Measurements from ENCODE around the gene DIAPH3. TPM values are rescaled to one million over a fixed set of nuclear protein-coding genes. Genes with fewer than 3 reads are reported as not detected.

The DIAPH3 gene
- total RNA-seq, 1 donor from 2014 or later = 24.1 TPM

- TF ChIP-seq CTCF (IDR thresholded peaks at IDR 0.05) = no peak
- Mint-ChIP-seq H3K36me3 (ENCODE audit: low read depth) (peaks cover 5% of the 10 kb centered on the region), H3K4me3 (ENCODE audit: unreplicated experiment) (no peak overlapping the region), H3K9me3 (ENCODE audit: low read depth) (no peaks in the 10 kb centered on the region), H3K4me1 (ENCODE audit: low read depth) (peaks cover 4% of the 10 kb centered on the region), H3K27me3 (ENCODE audit: low read depth) (no peaks in the 10 kb centered on the region), H3K27ac (ENCODE audit: unreplicated experiment) (no peak overlapping the region)
- DNase-seq (ENCODE audit: low spot score) = no peak
Observed at GRCh38 chr13:59963383-59963782, 200.3 kb downstream of the DIAPH3 start.

- Mint-ChIP-seq H3K4me1 (ENCODE audit: low read depth) (peaks cover 4% of the 10 kb centered on the region), H3K27me3 (ENCODE audit: low read depth) (no peaks in the 10 kb centered on the region), H3K36me3 (ENCODE audit: low read depth) (peaks cover 2% of the 10 kb centered on the region), H3K4me3 (ENCODE audit: unreplicated experiment) (no peak overlapping the region), H3K9me3 (ENCODE audit: low read depth) (no peaks in the 10 kb centered on the region), H3K27ac (ENCODE audit: unreplicated experiment) (no peak overlapping the region)
- no peak for TF ChIP-seq CTCF (IDR thresholded peaks at IDR 0.05)
- DNase-seq (ENCODE audit: low spot score) = no peak
Observed at GRCh38 chr13:59962343-59962742, 201.4 kb downstream of the DIAPH3 start.

- no peak overlapping the region for H3K27ac Mint-ChIP-seq (ENCODE audit: unreplicated experiment)
- TF ChIP-seq CTCF (IDR thresholded peaks at IDR 0.05) = no peak
- peaks cover 6% of the 10 kb centered on the region for H3K36me3 Mint-ChIP-seq (ENCODE audit: low read depth)
- no peak for DNase-seq (ENCODE audit: low spot score)
- H3K27me3 Mint-ChIP-seq (ENCODE audit: low read depth) = no peaks in the 10 kb centered on the region
- H3K4me1 Mint-ChIP-seq (ENCODE audit: low read depth) = peaks cover 4% of the 10 kb centered on the region
- peaks cover 3% of the 10 kb centered on the region for H3K9me3 Mint-ChIP-seq (ENCODE audit: low read depth)
- no peak overlapping the region for H3K4me3 Mint-ChIP-seq (ENCODE audit: unreplicated experiment)
Observed at GRCh38 chr13:59960683-59961082, 203.0 kb downstream of the DIAPH3 start.

GRCh38 chr13:59957438-59957837 is 206.3 kb downstream of the DIAPH3 start:
- Mint-ChIP-seq H3K27ac (ENCODE audit: unreplicated experiment) (no peak overlapping the region), H3K9me3 (ENCODE audit: low read depth) (peaks cover 8% of the 10 kb centered on the region), H3K27me3 (ENCODE audit: low read depth) (no peaks in the 10 kb centered on the region), H3K4me1 (ENCODE audit: low read depth) (peaks cover 4% of the 10 kb centered on the region), H3K36me3 (ENCODE audit: low read depth) (peaks cover 11% of the 10 kb centered on the region), H3K4me3 (ENCODE audit: unreplicated experiment) (no peak overlapping the region)
- no peak for DNase-seq (ENCODE audit: low spot score)
- TF ChIP-seq CTCF (IDR thresholded peaks at IDR 0.05) = no peak

GRCh38 chr13:59954601-59955000 is 209.1 kb downstream of the DIAPH3 start:
- peaks cover 8% of the 10 kb centered on the region for H3K9me3 Mint-ChIP-seq (ENCODE audit: low read depth)
- no peak for DNase-seq (ENCODE audit: low spot score)
- peaks cover 3% of the 10 kb centered on the region for H3K4me1 Mint-ChIP-seq (ENCODE audit: low read depth)
- no peak overlapping the region for H3K27ac Mint-ChIP-seq (ENCODE audit: unreplicated experiment)
- H3K36me3 Mint-ChIP-seq (ENCODE audit: low read depth) = peaks cover 11% of the 10 kb centered on the region
- H3K4me3 Mint-ChIP-seq (ENCODE audit: unreplicated experiment) = no peak overlapping the region
- H3K27me3 Mint-ChIP-seq (ENCODE audit: low read depth) = no peaks in the 10 kb centered on the region
- no peak for TF ChIP-seq CTCF (IDR thresholded peaks at IDR 0.05)

Measured in chondrocyte (in vitro differentiated cells).